Activated CD8-positive, alpha-beta T cell treated with anti-CD3 and anti-CD28 coated beads for 36 hours (primary cell): Measurements from ENCODE around the gene ELFN2. TPM values are rescaled to one million over a fixed set of nuclear protein-coding genes. Genes with fewer than 3 reads are reported as not detected.
"Not testable (repeated sequence)": the region's sequence is repeated elsewhere in the genome, so short reads cannot be mapped to it uniquely, and the experiment has no call there.

Source experiments
- ATAC-seq: fragments of 200-7000 bp; cut with Tn5 transposase; one replicate; pipeline ENCODE4 v1.10.0; 2021; ENCODE audit warnings: mild to moderate bottlenecking, moderate library complexity
- CTCF ChIA-PET: fragments of 350-600 bp; sonication (Branson Sonifier 250); formaldehyde crosslinking; loops from one replicate; lab custom pipeline; 2021; ENCODE audit warnings: antibody characterized with exemption; lab: Charles Lee
- POLR2A ChIA-PET: fragments of 350-600 bp; sonication (Branson Sonifier 250); formaldehyde crosslinking; loops from one replicate; lab custom pipeline; 2021; ENCODE audit warnings: antibody characterized with exemption; lab: Charles Lee
- DNase-seq: peaks from one replicate; pipeline ENCODE4 v3.0.0-alpha.2; 2020
- H3K27ac Mint-ChIP-seq: one replicate; pipeline ENCODE4 v1.8.0; 2021; ENCODE audit warnings: mild to moderate bottlenecking, mixed read lengths
- H3K27me3 Mint-ChIP-seq: one replicate; pipeline ENCODE4 v1.8.0; 2021; ENCODE audit warnings: mixed read lengths
- H3K36me3 Mint-ChIP-seq: one replicate; pipeline ENCODE4 v1.8.0; 2021; ENCODE audit warnings: low read depth, mixed read lengths
- H3K4me1 Mint-ChIP-seq: one replicate; pipeline ENCODE4 v1.8.0; 2021; ENCODE audit warnings: low read depth, mixed read lengths
- H3K4me3 Mint-ChIP-seq: one replicate; pipeline ENCODE4 v1.8.0; 2021; ENCODE audit warnings: mild to moderate bottlenecking, moderate library complexity, mixed read lengths
- H3K9me3 Mint-ChIP-seq: one replicate; pipeline ENCODE4 v1.8.0; 2021; ENCODE audit warnings: mixed read lengths
- intact Hi-C: fragments of 100-400 bp; cut with micrococcal nuclease; formaldehyde crosslinking; loops from one replicate; pipeline ENCODE4 v1.10.0; 2022
- total RNA-seq, 2 experiments: library from RNA; stranded (reverse); gene quantifications; one replicate each; pipeline ENCODE4 v1.2.3, GENCODE V29; 2021
- TF ChIP-seq, protein P1 (sequence below): fragments of 200-600 bp; IDR thresholded peaks from one replicate; pipeline ENCODE4 v1.8.0; 2022; ENCODE audit warnings: antibody characterized with exemption, mild to moderate bottlenecking

Gene ELFN2
- total RNA-seq, 2 experiments from 2014 or later, result 0.51 to 0.52 TPM

- peak; percentile 48 for DNase-seq
- Mint-ChIP-seq H3K9me3 (no peaks in the 10 kb centered on the region), H3K27me3 (no peaks in the 10 kb centered on the region), H3K4me3 (no peak overlapping the region), H3K36me3 (peaks cover 47% of the 10 kb centered on the region), H3K4me1 (peaks cover 5% of the 10 kb centered on the region), H3K27ac (peak overlapping the region; percentile 42)
- POLR2A ChIA-PET, result interaction anchor here (0.6 to 1.5 kb wide), 4 partner anchors 8 to 230 kb away, joined by 3 to 13 read pairs (median 4); partner anchors contain the start of gene MFNG
- TF ChIP-seq, protein P1, sequence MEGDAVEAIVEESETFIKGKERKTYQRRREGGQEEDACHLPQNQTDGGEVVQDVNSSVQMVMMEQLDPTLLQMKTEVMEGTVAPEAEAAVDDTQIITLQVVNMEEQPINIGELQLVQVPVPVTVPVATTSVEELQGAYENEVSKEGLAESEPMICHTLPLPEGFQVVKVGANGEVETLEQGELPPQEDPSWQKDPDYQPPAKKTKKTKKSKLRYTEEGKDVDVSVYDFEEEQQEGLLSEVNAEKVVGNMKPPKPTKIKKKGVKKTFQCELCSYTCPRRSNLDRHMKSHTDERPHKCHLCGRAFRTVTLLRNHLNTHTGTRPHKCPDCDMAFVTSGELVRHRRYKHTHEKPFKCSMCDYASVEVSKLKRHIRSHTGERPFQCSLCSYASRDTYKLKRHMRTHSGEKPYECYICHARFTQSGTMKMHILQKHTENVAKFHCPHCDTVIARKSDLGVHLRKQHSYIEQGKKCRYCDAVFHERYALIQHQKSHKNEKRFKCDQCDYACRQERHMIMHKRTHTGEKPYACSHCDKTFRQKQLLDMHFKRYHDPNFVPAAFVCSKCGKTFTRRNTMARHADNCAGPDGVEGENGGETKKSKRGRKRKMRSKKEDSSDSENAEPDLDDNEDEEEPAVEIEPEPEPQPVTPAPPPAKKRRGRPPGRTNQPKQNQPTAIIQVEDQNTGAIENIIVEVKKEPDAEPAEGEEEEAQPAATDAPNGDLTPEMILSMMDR, result peak; percentile 70
- intact Hi-C loops, result no loop called here
- CTCF ChIA-PET, result interaction anchor here (0.7 to 2.8 kb wide), 33 partner anchors 8 to 212 kb away, joined by 3 to 31 read pairs (median 4); partner anchors contain the start of gene MFNG
- ATAC-seq, result no peak
Measured at GRCh38 chr22:37472418-37473006, 45.2 kb upstream of the ELFN2 start.

DNA sequence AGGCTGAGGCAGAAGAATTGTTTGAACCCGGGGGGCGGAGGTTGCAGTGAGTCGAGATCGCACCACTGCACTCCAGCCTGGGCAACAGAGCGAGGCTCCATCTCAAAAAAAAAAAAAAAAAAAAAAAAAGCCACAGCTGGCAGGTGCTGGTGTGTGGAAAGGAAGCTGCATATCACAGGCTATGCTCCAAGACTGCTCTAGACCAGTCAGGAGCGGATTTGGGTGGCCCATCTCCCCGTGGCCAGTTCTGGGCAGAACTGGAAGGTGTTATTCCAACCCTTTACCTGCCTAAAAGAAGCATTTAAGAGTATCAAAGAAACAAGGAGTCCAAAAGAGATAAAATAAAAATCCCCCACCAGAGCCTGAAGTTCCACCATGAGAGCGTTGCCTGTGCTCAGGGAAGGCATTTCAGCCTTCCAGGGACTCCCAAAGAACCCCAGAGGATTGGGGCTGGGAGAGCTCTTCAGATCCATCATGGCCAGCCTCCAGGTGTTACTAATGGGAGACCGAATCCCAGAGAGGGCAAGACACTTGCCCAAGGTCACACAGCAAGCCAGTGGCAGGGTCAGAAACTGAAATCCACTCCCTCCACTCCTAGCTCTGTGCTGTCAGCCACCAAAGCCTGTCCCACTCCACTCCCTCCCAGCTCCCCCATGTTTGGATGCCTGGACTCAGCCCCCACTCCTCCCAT, 44.6 kb upstream of the ELFN2 start:
- H3K27ac Mint-ChIP-seq, result no peak overlapping the region
- no peaks in the 10 kb centered on the region for H3K9me3 Mint-ChIP-seq
- ChIA-PET POLR2A (interaction anchor here (0.5 to 1.5 kb wide), 4 partner anchors 8 to 229 kb away, joined by 3 to 13 read pairs (median 3); partner anchors contain the start of gene MFNG), CTCF (interaction anchor here (0.7 to 2.8 kb wide), 30 partner anchors 9 to 212 kb away, joined by 3 to 31 read pairs (median 4); partner anchors contain the start of gene MFNG)
- intact Hi-C loops, result no loop called here
- TF ChIP-seq, protein P1, result no peak
- DNase-seq (no peak), ATAC-seq (no peak)
- H3K27me3 Mint-ChIP-seq, result no peaks in the 10 kb centered on the region
- H3K4me3 Mint-ChIP-seq, result no peak overlapping the region
- H3K36me3 Mint-ChIP-seq, result peaks cover 40% of the 10 kb centered on the region
- peaks cover 3% of the 10 kb centered on the region for H3K4me1 Mint-ChIP-seq

GRCh38 chr22:37470087-37470445, 42.8 kb upstream of the ELFN2 start:
- no peak for ATAC-seq
- ChIA-PET CTCF (interaction anchor here (1.4 kb wide), 1 partner anchor 154 kb away, joined by 3 read pairs; no protein-coding TSS in a partner anchor), POLR2A (interaction anchor here (0.9 to 1.0 kb wide), 2 partner anchors 14 to 36 kb away, joined by 3 to 5 read pairs; no protein-coding TSS in a partner anchor)
- H3K9me3 Mint-ChIP-seq, result no peaks in the 10 kb centered on the region
- intact Hi-C loops, result no loop called here
- H3K27ac Mint-ChIP-seq, result no peak overlapping the region
- peaks cover 40% of the 10 kb centered on the region for H3K36me3 Mint-ChIP-seq
- DNase-seq, result no peak
- H3K4me1 Mint-ChIP-seq, result peaks cover 5% of the 10 kb centered on the region
- no peak overlapping the region for H3K4me3 Mint-ChIP-seq
- TF ChIP-seq, protein P1, result no peak
- H3K27me3 Mint-ChIP-seq, result no peaks in the 10 kb centered on the region

DNA sequence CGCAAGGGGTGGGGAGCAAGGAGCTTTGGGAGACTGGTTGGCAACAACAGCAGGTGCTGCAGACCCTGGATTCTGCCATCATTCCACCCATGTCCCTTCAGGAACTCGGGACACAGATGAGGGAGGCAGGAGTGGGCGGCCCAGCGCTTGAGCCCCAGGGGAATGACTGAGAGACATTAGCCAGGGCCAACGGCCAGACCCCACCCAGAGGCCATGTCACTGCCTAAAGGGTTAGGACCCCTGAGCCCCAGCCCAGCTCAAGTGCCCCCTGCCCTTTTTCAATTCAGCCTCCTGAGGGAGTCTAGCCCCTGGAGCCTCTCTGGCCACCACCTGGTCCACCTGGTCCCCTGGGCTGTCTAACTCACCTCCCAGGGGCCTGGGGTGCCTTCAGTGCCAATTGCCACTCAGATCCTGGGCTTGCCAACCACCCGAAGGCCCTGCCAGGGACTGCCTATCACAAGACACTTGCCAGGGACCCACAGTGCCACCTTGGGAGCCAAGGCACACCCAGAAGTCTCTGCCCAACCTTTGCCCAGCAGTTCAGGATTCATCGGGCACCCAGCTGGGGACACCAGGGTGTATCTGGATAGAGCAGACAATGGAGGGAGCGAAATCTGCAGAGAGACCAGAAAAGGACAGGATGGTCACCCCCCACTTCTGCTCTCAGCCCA, 42.3 kb upstream of the ELFN2 start:
- H3K4me1 Mint-ChIP-seq, result peaks cover 5% of the 10 kb centered on the region
- H3K27me3 Mint-ChIP-seq, result no peaks in the 10 kb centered on the region
- TF ChIP-seq, protein P1, result no peak
- ChIA-PET CTCF (interaction anchor here (1.4 kb wide), 1 partner anchor 153 kb away, joined by 3 read pairs; no protein-coding TSS in a partner anchor), POLR2A (interaction anchor here (0.9 to 1.0 kb wide), 2 partner anchors 13 to 36 kb away, joined by 3 to 5 read pairs; no protein-coding TSS in a partner anchor)
- DNase-seq (no peak), ATAC-seq (no peak)
- H3K4me3 Mint-ChIP-seq, result no peak overlapping the region
- H3K27ac Mint-ChIP-seq, result no peak overlapping the region
- no peaks in the 10 kb centered on the region for H3K9me3 Mint-ChIP-seq
- intact Hi-C loops, result no loop called here
- H3K36me3 Mint-ChIP-seq, result peaks cover 36% of the 10 kb centered on the region

- H3K4me3 Mint-ChIP-seq, POLR2A ChIA-PET, H3K4me1 Mint-ChIP-seq, H3K27me3 Mint-ChIP-seq, CTCF ChIA-PET, intact Hi-C loops, ATAC-seq, H3K9me3 Mint-ChIP-seq, H3K27ac Mint-ChIP-seq, DNase-seq: not testable (repeated sequence)
- peaks cover 34% of the 10 kb centered on the region for H3K36me3 Mint-ChIP-seq
Measured at GRCh38 chr22:37468201-37468695, 41.0 kb upstream of the ELFN2 start.
